Measurements from ENCODE around the gene TCERG1L. TPM values are rescaled to one million over a fixed set of nuclear protein-coding genes. Genes with fewer than 3 reads are reported as not detected.

The TCERG1L gene
- total RNA-seq, 2 experiments from 2014 or later = 0.06 TPM; not detected in 1

DNA sequence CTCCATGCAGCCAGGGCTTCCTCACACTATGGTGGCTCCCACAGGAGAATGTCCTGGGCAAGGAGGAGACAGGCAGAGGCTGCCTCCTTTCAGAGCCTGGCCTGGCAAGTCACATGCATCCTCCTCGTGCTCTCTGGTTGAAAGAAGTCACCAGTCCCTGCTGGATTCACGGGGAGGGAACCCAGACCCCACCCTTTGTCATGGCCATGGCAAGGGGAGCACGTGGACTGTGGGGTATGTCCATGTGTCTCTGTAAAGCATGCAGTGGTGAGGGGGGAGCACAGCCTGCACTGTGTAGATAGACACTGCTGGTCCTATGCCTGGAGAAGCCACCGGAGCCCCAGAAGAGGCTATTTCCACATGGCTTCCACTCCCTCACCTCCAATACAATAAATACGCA is 225.0 kb downstream of the TCERG1L start:
- no peaks in the 10 kb centered on the region for H3K9me3 Mint-ChIP-seq
- peaks cover 34% of the 10 kb centered on the region for H3K4me1 Mint-ChIP-seq (ENCODE audit: low read depth)
- no peak for TF ChIP-seq CTCF (IDR thresholded peaks at IDR 0.05)
- no peaks in the 10 kb centered on the region for H3K27me3 ChIP-seq (ENCODE audit: control insufficient read depth in 1 of 2, insufficient read depth in 2 of 2, low read length in 2 of 2)
- no peaks in the 10 kb centered on the region for H3K36me3 ChIP-seq (ENCODE audit: insufficient read depth, low read length)
- H3K4me3 ChIP-seq (ENCODE audit: low read length) = no peak overlapping the region
- H3K4me1 ChIP-seq (ENCODE audit: insufficient read depth, low read length) = peaks cover 29% of the 10 kb centered on the region
- ATAC-seq (ENCODE audit: poor library complexity) (no peak), DNase-seq (no peak)
- H3K9me3 ChIP-seq (ENCODE audit: control insufficient read depth in 1 of 2, insufficient read depth in 1 of 2, low read length in 2 of 2) = peaks cover 0 to 48% of the 10 kb centered on the region in 2 experiments
- H3K4me3 Mint-ChIP-seq = no peak overlapping the region
- H3K36me3 Mint-ChIP-seq (ENCODE audit: low read depth) = no peaks in the 10 kb centered on the region
- intact Hi-C loops (cut with DNase I, micrococcal nuclease) = no loop called here
- H3K27ac ChIP-seq (ENCODE audit: low read depth in 1 of 2, low read length in 2 of 2) = no peak overlapping the region
- POLR2A ChIA-PET = no interaction called here
- H3K27ac Mint-ChIP-seq = no peak overlapping the region
- CTCF ChIA-PET = no interaction called here
- H3K27me3 Mint-ChIP-seq = no peaks in the 10 kb centered on the region

- Mint-ChIP-seq H3K4me1 (ENCODE audit: low read depth) (peaks cover 38% of the 10 kb centered on the region), H3K4me3 (no peak overlapping the region), H3K36me3 (ENCODE audit: low read depth) (no peaks in the 10 kb centered on the region), H3K27ac (no peak overlapping the region), H3K27me3 (no peaks in the 10 kb centered on the region), H3K9me3 (no peaks in the 10 kb centered on the region)
- ChIA-PET POLR2A (no interaction called here), CTCF (no interaction called here)
- no peak for TF ChIP-seq CTCF (IDR thresholded peaks at IDR 0.05)
- no peak overlapping the region for H3K4me3 ChIP-seq (ENCODE audit: low read length)
- no peaks in the 10 kb centered on the region for H3K27me3 ChIP-seq (ENCODE audit: control insufficient read depth in 1 of 2, insufficient read depth in 2 of 2, low read length in 2 of 2)
- ATAC-seq (ENCODE audit: poor library complexity) (no peak), DNase-seq (no peak)
- H3K4me1 ChIP-seq (ENCODE audit: insufficient read depth, low read length) = peaks cover 27% of the 10 kb centered on the region
- H3K36me3 ChIP-seq (ENCODE audit: insufficient read depth, low read length) = no peaks in the 10 kb centered on the region
- peaks cover 0 to 48% of the 10 kb centered on the region in 2 experiments for H3K9me3 ChIP-seq (ENCODE audit: control insufficient read depth in 1 of 2, insufficient read depth in 1 of 2, low read length in 2 of 2)
- H3K27ac ChIP-seq (ENCODE audit: low read depth in 1 of 2, low read length in 2 of 2) = no peak overlapping the region
- intact Hi-C loops (cut with DNase I, micrococcal nuclease) = no loop called here
Measured at GRCh38 chr10:131086094-131086493, 225.4 kb downstream of the TCERG1L start.

GRCh38 chr10:131085091-131085860 is 226.2 kb downstream of the TCERG1L start:
- Histone ChIP-seq H3K4me1 (ENCODE audit: insufficient read depth, low read length) (peaks cover 33% of the 10 kb centered on the region), H3K27ac (ENCODE audit: low read depth in 1 of 2, low read length in 2 of 2) (no peak overlapping the region), H3K4me3 (ENCODE audit: low read length) (no peak overlapping the region), H3K36me3 (ENCODE audit: insufficient read depth, low read length) (no peaks in the 10 kb centered on the region), H3K9me3 (ENCODE audit: control insufficient read depth in 1 of 2, insufficient read depth in 1 of 2, low read length in 2 of 2) (peaks cover 0 to 48% of the 10 kb centered on the region in 2 experiments), H3K27me3 (ENCODE audit: control insufficient read depth in 1 of 2, insufficient read depth in 2 of 2, low read length in 2 of 2) (no peaks in the 10 kb centered on the region)
- peaks cover 43% of the 10 kb centered on the region for H3K4me1 Mint-ChIP-seq (ENCODE audit: low read depth)
- no peak for TF ChIP-seq CTCF (IDR thresholded peaks at IDR 0.05)
- peak overlapping the region; percentile 42 for H3K4me3 Mint-ChIP-seq
- DNase-seq (peak in 3 of 14 experiments; percentile 29 to 31 (median 31)), ATAC-seq (ENCODE audit: poor library complexity) (peak; percentile 67)
- H3K27me3 Mint-ChIP-seq = no peaks in the 10 kb centered on the region
- no peaks in the 10 kb centered on the region for H3K36me3 Mint-ChIP-seq (ENCODE audit: low read depth)
- H3K9me3 Mint-ChIP-seq = no peaks in the 10 kb centered on the region
- CTCF ChIA-PET = no interaction called here
- intact Hi-C loops (cut with DNase I, micrococcal nuclease) = no loop called here
- POLR2A ChIA-PET = no interaction called here
- H3K27ac Mint-ChIP-seq = peak overlapping the region; percentile 75

Data from CD4-positive, alpha-beta T cell (primary cell).